GM12892 (cell line): ENCODE results near the gene CD109.

Source experiments
- POLR2AphosphoS5 ChIP-seq: IDR thresholded peaks from 2 replicates; pipeline ENCODE4 v1.6.1; 2011; ENCODE audit warnings: low read depth, low read length, control low read depth
- TAF1 ChIP-seq: IDR thresholded peaks from 2 replicates; pipeline ENCODE4 v1.6.1; 2011; ENCODE audit warnings: low read depth, mild to moderate bottlenecking, control low read depth, low read length, borderline replicate concordance

GRCh38 chr6:73727114-73727513 lies 31.1 kb downstream of the CD109 start:
- TF ChIP-seq POLR2AphosphoS5 (no peak), TAF1 (no peak)
